Measurements from ENCODE around the gene HYAL3.

- TF ChIP-seq, protein P1, sequence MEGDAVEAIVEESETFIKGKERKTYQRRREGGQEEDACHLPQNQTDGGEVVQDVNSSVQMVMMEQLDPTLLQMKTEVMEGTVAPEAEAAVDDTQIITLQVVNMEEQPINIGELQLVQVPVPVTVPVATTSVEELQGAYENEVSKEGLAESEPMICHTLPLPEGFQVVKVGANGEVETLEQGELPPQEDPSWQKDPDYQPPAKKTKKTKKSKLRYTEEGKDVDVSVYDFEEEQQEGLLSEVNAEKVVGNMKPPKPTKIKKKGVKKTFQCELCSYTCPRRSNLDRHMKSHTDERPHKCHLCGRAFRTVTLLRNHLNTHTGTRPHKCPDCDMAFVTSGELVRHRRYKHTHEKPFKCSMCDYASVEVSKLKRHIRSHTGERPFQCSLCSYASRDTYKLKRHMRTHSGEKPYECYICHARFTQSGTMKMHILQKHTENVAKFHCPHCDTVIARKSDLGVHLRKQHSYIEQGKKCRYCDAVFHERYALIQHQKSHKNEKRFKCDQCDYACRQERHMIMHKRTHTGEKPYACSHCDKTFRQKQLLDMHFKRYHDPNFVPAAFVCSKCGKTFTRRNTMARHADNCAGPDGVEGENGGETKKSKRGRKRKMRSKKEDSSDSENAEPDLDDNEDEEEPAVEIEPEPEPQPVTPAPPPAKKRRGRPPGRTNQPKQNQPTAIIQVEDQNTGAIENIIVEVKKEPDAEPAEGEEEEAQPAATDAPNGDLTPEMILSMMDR (IDR thresholded peaks at IDR 0.05; ENCODE audit: poor library complexity, severe bottlenecking), result no peak
- TF ChIP-seq TAF1 (IDR thresholded peaks at IDR 0.05; ENCODE audit: low read depth), result no peak
- no peak for TF ChIP-seq POLR2AphosphoS5 (IDR thresholded peaks at IDR 0.05)
- TF ChIP-seq EP300 (conservative IDR thresholded peaks at IDR 0.05; ENCODE audit: poor library complexity, severe bottlenecking), result no peak
- TF ChIP-seq EZH2 (IDR thresholded peaks at IDR 0.05; ENCODE audit: borderline replicate concordance, insufficient read depth, low read length, poor library complexity, severe bottlenecking), result no peak
- no peak for TF ChIP-seq MXI1 (conservative IDR thresholded peaks at IDR 0.05; ENCODE audit: poor library complexity, severe bottlenecking)
These were observed 19.0 kb upstream of the HYAL3 start for GRCh38 chr3:50318163-50318562.
